ENCODE results near the gene ATP5MG. TPM values are rescaled to one million over a fixed set of nuclear protein-coding genes. Genes with fewer than 3 reads are reported as not detected.

The ATP5MG gene
- total RNA-seq, 1 experiment from 2014 or later, result 227 TPM

DNA sequence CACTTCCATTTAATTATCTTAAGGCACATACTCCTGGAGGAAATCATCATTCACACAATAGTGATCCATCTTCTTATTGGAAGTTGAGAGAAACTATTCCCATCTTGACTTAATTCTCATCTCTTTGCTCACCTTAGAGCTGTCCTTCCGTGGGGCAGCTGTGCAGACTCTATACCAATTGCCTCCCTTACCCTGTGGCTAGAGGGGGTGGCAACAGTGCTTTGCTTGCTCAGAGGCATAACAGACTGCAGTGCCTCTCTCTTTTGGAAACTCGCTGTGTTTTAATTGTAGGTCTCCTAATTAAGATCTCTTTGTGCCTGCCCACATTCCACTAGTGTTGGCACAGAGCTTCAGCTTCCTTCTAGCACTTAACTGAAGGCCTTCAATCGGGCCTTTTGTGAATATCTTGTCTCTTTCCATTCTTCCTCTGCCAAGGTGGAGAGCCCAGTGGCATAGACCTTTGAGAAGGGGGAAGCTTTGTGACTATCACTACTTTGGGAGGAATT lies 40.4 kb downstream of the ATP5MG start:
- no peak for DNase-seq (ENCODE audit: low spot score)

DNA sequence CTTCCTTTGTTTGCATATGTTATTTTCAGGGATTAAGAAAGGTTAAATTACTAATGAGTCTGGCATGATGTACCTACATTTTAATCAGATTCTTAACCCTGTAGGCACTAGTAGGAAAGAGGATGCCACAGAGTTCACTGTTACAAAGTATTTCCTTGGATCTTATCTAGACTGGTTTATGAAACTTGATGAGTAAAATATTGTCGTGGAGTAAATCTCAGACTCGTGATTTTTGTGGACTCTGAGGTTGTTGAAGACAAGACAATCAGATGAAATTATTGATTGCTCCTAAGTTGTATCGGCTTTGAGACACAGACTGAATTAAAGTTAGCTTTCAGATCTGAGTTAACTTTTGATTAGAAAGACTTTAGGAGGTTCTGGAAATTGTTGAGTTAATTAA lies 40.9 kb downstream of the ATP5MG start:
- no peak for DNase-seq (ENCODE audit: low spot score)

DNA sequence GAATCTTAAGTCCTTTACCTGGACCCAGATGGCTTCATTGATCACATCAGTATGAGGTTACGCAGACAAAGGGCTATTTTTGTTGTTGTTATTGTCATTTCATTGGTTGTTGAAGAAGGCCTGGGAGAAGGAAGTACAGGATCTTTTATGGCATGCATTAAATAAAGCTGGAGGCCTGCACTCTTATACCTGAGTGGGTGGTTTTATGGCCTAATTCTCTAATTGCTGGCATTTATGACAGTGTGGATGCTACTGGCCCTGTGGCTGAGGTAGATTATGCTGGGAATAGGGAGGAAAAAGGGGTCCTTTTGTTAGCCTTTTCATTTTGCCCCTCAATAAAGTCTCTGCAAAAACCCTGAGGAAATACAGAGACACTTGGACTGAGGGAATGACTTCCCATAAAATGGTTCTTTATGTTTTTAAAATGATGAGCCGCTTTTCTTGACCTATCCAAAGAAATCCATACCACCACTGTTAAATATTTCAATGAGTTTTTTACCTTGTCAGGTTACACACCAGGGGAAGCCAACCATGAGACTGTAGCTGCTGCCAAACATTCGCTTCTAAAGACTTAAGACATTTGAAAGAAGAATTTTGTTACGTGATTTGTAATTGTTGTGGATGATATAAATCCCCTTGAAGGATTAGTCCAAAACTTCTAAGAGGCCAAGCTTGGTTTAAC lies 41.6 kb downstream of the ATP5MG start:
- DNase-seq (ENCODE audit: low spot score), result no peak

DNA sequence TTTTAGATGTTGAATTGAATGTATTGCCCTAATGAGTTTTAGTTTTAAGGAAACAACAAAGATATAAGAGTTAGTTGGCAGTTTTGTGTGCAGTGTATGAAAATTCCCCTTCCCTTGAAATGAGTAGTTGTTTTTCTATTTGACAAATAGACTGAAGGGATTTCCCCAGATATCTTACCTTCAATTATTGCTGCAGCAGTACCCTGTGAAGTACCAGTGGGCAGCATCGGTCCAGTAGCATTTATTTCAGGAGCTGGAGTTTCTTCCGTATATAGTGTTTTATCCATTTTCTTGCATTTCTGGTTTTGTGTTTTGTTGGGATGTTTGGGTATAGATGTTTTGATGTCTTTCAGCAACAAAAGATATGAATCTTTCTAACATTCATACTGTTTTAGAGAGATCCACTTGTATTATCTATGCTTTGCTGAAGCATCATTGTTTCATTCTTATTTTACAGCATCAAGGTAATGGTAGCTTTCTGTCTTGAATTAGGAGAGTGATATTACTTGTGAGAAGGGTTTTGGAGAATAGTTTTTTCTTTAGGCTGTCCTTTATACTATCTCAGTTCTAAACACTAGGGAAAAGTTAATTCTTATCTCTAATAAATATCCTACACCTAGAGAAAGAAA lies 42.3 kb downstream of the ATP5MG start:
- DNase-seq (ENCODE audit: low spot score), result no peak

DNA sequence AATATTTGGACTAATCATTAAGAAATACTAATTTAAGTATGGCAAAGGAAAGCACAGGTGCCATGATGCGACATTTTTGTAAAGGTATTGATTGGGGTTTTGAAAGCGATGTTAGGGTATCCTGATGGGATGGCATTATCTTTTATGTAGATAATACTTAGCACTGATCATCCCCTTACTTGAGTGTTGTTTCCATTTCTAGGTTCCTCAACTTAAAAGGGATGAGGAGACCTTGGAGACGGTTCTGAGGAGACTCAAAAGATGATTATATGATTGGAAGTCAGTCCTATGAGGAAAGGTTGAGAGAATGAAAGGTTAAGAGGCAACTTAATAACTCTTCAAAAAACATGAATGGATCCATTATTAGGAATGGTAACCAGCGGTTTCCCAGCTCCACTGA lies 46.0 kb downstream of the ATP5MG start:
- DNase-seq (ENCODE audit: low spot score), result no peak

DNA sequence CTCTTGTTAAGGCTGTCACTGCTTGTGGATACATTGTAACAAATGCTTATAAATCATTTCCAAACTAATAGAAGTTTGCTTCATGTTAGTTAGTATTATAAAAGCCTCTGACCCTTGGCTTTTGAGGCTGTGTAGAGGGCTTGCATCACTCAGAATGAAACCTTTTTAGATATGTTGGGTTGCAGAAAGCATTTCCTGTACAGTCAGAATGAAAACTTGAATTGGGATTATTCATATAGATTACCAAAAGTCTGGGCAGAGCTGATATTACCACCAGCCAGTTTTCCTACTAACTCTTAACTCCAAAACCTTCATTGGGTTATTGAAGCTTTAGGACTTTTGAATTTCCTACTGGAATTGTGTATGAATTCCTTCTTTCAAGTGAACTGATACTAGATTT lies 46.9 kb downstream of the ATP5MG start:
- DNase-seq (ENCODE audit: low spot score), result no peak

DNA sequence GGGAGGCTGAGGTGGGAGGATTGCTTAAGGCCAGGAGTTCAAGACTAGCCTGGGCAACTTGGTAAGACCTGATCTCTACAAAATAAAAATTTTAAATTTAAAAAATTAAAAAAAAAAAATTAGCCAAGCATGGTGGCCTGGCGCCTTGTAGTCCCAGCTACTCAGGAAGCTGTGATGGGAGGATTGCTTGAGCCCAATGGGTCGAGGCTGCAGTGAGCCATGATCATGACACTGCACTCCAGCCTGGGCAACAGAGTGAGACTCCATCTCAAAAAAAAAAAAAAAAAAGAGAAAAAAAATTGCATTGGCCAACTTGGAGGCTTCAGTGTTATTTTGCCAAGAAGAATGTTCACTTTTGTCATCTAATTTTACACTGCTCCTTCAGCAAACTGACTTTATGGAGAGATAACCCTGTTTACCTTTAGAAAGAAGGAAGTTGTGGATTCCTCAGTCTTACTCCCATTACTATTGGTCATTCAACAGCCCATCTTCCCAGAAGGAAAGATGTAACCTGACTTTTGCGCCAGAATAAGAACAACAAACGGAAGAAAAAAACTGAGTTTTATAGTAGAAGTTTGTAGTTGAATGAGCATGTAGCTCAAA lies 48.0 kb downstream of the ATP5MG start:
- no peak for DNase-seq (ENCODE audit: low spot score)

DNA sequence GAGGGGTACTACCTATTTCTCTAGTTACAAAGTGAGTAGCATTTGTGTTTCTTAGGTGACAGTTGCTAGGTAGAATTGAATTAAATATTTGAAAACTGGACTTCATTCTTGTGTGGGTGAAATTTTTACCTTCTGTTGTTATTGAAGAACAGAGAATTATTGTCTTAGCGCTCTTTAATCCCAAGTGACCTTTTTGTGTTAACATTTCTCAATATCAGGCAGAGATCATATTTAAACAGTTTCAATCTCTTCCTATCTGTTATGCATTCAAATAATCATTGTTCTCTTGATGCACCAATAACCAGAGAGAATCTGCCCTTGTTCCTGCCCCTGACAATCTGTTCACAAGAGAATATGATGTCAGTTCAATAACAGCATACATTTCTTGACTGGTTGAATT lies 49.0 kb downstream of the ATP5MG start:
- DNase-seq (ENCODE audit: low spot score), result no peak

Other genes with a start within 250 kb of the ATP5MG start
- gene SCN4B, start 248.8 kb upstream of the ATP5MG start, total RNA-seq (2014; rRNA removed; shearing (Covaris generic)), result not detected in 2 replicates
- not detected in 2 replicates for gene SCN2B, start 225.0 kb upstream of the ATP5MG start, total RNA-seq (2014; rRNA removed; shearing (Covaris generic))
- 0.10 TPM in 1 of 2 replicates, not detected in the other for gene JAML, start 176.6 kb upstream of the ATP5MG start, total RNA-seq (2014; rRNA removed; shearing (Covaris generic))
- gene MPZL3, start 149.2 kb upstream of the ATP5MG start, total RNA-seq (2014; rRNA removed; shearing (Covaris generic)), result 11.1 and 11.7 TPM in 2 replicates
- 24.3 and 30.4 TPM in 2 replicates for gene MPZL2, start 137.3 kb upstream of the ATP5MG start, total RNA-seq (2014; rRNA removed; shearing (Covaris generic))
- not detected in 2 replicates for gene CD3E, start 96.9 kb upstream of the ATP5MG start, total RNA-seq (2014; rRNA removed; shearing (Covaris generic))
- gene CD3D, start 58.9 kb upstream of the ATP5MG start, total RNA-seq (2014; rRNA removed; shearing (Covaris generic)), result not detected in 2 replicates
- gene CD3G, start 57.3 kb upstream of the ATP5MG start, total RNA-seq (2014; rRNA removed; shearing (Covaris generic)), result not detected in 2 replicates
- 23.6 and 24.1 TPM in 2 replicates for gene UBE4A, start 42.0 kb upstream of the ATP5MG start, total RNA-seq (2014; rRNA removed; shearing (Covaris generic))
- 49.7 and 54.8 TPM in 2 replicates for gene KMT2A, start 34.9 kb downstream of the ATP5MG start, total RNA-seq (2014; rRNA removed; shearing (Covaris generic))
- not detected in 2 replicates for gene TTC36, start 125.9 kb downstream of the ATP5MG start, total RNA-seq (2014; rRNA removed; shearing (Covaris generic))
- 4.3 and 4.4 TPM in 2 replicates for gene TMEM25, start 129.6 kb downstream of the ATP5MG start, total RNA-seq (2014; rRNA removed; shearing (Covaris generic))
- 17.6 and 18.7 TPM in 2 replicates for gene IFT46, start 164.3 kb downstream of the ATP5MG start, total RNA-seq (2014; rRNA removed; shearing (Covaris generic))
- gene ARCN1, start 170.8 kb downstream of the ATP5MG start, total RNA-seq (2014; rRNA removed; shearing (Covaris generic)), result 79.4 and 84.9 TPM in 2 replicates
- gene PHLDB1, start 206.0 kb downstream of the ATP5MG start, total RNA-seq (2014; rRNA removed; shearing (Covaris generic)), result 207 and 215 TPM in 2 replicates

Data from HT-29 (cell line).